PC-9 (cell line): ENCODE data around the gene CXorf58. TPM values are rescaled to one million over a fixed set of nuclear protein-coding genes. Genes with fewer than 3 reads are reported as not detected.

Experiments
- BruUV-seq: library from RNA; stranded (reverse); fragments of 400-500 nt; replicated peaks from 2 replicates; lab custom pipeline; 2021; lab: Mats Ljungman, UMichigan
- CTCF ChIA-PET: fragments of 300-600 bp; sonication (Branson Sonifier 250); formaldehyde crosslinking; loops from one replicate; lab custom pipeline; 2022; ENCODE audit warnings: antibody characterized with exemption; lab: Charles Lee
- POLR2A ChIA-PET: fragments of 300-600 bp; sonication (Branson Sonifier 250); formaldehyde crosslinking; loops from one replicate; lab custom pipeline; 2022; ENCODE audit warnings: antibody characterized with exemption; ENCODE audit not compliant: unreplicated experiment; lab: Charles Lee
- DNase-seq, 2 experiments: peaks; one replicate each; pipeline versions ENCODE4 v3.0.0 to v3.0.0-alpha.2; 2015 to 2022; ENCODE audit warnings: mixed read lengths in 1 of 2
- H2AFZ ChIP-seq: fragments of 200-600 bp; sonication (generic); 2 replicates; pipeline ENCODE4 v1.8.1; 2017; ENCODE audit warnings: antibody characterized with exemption
- H3F3A ChIP-seq: fragments of 200-600 bp; sonication (generic); 2 replicates; pipeline ENCODE4 v1.8.1; 2017; ENCODE audit warnings: antibody characterized with exemption, mild to moderate bottlenecking, low read depth; ENCODE audit not compliant: insufficient read depth
- H3K27ac ChIP-seq: fragments of 200-600 bp; sonication (generic); 2 replicates; pipeline ENCODE4 v1.6.1; 2016; ENCODE audit warnings: mixed run types
- H3K27me3 ChIP-seq: fragments of 200-600 bp; sonication (generic); 2 replicates; pipeline ENCODE4 v1.6.1; 2016; ENCODE audit warnings: low read depth, mixed run types; ENCODE audit not compliant: insufficient read depth
- H3K36me3 ChIP-seq: fragments of 200-600 bp; sonication (generic); 2 replicates; pipeline ENCODE4 v1.6.1; 2016; ENCODE audit warnings: low read depth, mixed run types
- H3K4me1 ChIP-seq: fragments of 200-600 bp; sonication (generic); replicated peaks from 2 replicates; pipeline ENCODE4 v1.6.1; 2016; ENCODE audit warnings: mixed run types; ENCODE audit not compliant: insufficient read depth
- H3K4me2 ChIP-seq: fragments of 200-600 bp; sonication (generic); 2 replicates; pipeline ENCODE4 v1.6.1; 2017; ENCODE audit warnings: mixed run types
- H3K4me3 ChIP-seq: fragments of 200-600 bp; sonication (generic); 2 replicates; pipeline ENCODE4 v1.6.1; 2016; ENCODE audit warnings: mixed run types
- H3K79me2 ChIP-seq: fragments of 200-600 bp; sonication (generic); 2 replicates; pipeline ENCODE4 v1.6.1; 2017; ENCODE audit warnings: low read depth, mixed run types
- H3K9me2 ChIP-seq: fragments of 200-600 bp; sonication (generic); 2 replicates; pipeline ENCODE4 v1.8.1; 2017; ENCODE audit warnings: mild to moderate bottlenecking; ENCODE audit not compliant: insufficient read depth
- H3K9me3 ChIP-seq: fragments of 200-600 bp; sonication (generic); 2 replicates; pipeline ENCODE4 v1.8.1; 2016; ENCODE audit warnings: low read depth; ENCODE audit not compliant: insufficient read depth
- H4K20me1 ChIP-seq: fragments of 200-600 bp; sonication (generic); 2 replicates; pipeline ENCODE4 v1.8.1; 2017; ENCODE audit not compliant: insufficient read depth
- EZH2 ChIP-seq: fragments of 200-600 bp; sonication (generic); IDR thresholded peaks from 2 replicates; pipeline ENCODE4 v1.8.0; 2017; ENCODE audit warnings: antibody characterized with exemption, low read depth
- intact Hi-C: fragments of 100-400 bp; cut with micrococcal nuclease; formaldehyde crosslinking; loops from one replicate; pipeline ENCODE4 v1.10.0; 2022; ENCODE audit not compliant: unreplicated experiment
- total RNA-seq: library from RNA; stranded (reverse); gene quantifications from 2 replicates; pipeline ENCODE4 v1.2.3, GENCODE V29; 2021
- TF ChIP-seq, protein P1 (sequence below): fragments of 200-600 bp; sonication (generic); conservative IDR thresholded peaks from 2 replicates; pipeline ENCODE4 v1.6.1; 2017; ENCODE audit warnings: mixed run types, antibody characterized with exemption, mild to moderate bottlenecking, moderate library complexity

CXorf58 gene
- total RNA-seq, 1 experiment from 2014 or later: 0.20 TPM

DNA sequence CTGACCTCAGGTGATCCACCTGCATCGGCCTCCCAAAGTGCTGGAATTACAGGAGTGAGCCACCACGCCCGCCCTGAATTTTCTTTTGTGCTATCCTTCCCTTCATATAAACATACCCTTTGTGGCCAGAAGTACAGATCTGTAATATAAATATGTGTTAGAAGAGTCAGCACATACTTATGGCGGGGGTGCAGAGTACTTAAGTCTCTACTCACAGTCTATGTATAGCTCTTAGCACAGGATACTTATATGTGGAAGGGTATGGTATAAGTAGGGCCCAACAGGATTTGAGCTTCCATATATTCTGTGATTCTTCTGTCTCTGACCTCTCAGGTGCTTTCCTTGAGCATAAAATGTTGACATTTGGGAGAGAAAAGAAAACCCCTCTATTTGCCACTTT is 18.2 kb downstream of the CXorf58 start:
- peaks cover 2% of the 10 kb centered on the region; the same call in 1 of the 2 replicates for H3K4me1 ChIP-seq
- ChIA-PET POLR2A (no interaction called here), CTCF (interaction anchor here (0.6 kb wide), 1 partner anchor 237 kb away, joined by 3 read pairs; no protein-coding TSS in a partner anchor)
- H3K27me3 ChIP-seq: no peaks in the 10 kb centered on the region
- H3K4me3 ChIP-seq: no peak overlapping the region
- H3K36me3 ChIP-seq: no peaks in the 10 kb centered on the region
- BruUV-seq: no TSS peak
- H2AFZ ChIP-seq: no peak overlapping the region
- no peak for TF ChIP-seq EZH2
- TF ChIP-seq, protein P1, sequence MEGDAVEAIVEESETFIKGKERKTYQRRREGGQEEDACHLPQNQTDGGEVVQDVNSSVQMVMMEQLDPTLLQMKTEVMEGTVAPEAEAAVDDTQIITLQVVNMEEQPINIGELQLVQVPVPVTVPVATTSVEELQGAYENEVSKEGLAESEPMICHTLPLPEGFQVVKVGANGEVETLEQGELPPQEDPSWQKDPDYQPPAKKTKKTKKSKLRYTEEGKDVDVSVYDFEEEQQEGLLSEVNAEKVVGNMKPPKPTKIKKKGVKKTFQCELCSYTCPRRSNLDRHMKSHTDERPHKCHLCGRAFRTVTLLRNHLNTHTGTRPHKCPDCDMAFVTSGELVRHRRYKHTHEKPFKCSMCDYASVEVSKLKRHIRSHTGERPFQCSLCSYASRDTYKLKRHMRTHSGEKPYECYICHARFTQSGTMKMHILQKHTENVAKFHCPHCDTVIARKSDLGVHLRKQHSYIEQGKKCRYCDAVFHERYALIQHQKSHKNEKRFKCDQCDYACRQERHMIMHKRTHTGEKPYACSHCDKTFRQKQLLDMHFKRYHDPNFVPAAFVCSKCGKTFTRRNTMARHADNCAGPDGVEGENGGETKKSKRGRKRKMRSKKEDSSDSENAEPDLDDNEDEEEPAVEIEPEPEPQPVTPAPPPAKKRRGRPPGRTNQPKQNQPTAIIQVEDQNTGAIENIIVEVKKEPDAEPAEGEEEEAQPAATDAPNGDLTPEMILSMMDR: no peak
- no peak overlapping the region for H3K4me2 ChIP-seq
- DNase-seq: no peak
- H3K79me2 ChIP-seq: no peaks in the 10 kb centered on the region
- H3K9me3 ChIP-seq: no peaks in the 10 kb centered on the region
- no peaks in the 10 kb centered on the region for H3F3A ChIP-seq
- H3K9me2 ChIP-seq: no peaks in the 10 kb centered on the region
- H4K20me1 ChIP-seq: no peaks in the 10 kb centered on the region
- H3K27ac ChIP-seq: no peak overlapping the region
- intact Hi-C loops: no loop called here

DNA sequence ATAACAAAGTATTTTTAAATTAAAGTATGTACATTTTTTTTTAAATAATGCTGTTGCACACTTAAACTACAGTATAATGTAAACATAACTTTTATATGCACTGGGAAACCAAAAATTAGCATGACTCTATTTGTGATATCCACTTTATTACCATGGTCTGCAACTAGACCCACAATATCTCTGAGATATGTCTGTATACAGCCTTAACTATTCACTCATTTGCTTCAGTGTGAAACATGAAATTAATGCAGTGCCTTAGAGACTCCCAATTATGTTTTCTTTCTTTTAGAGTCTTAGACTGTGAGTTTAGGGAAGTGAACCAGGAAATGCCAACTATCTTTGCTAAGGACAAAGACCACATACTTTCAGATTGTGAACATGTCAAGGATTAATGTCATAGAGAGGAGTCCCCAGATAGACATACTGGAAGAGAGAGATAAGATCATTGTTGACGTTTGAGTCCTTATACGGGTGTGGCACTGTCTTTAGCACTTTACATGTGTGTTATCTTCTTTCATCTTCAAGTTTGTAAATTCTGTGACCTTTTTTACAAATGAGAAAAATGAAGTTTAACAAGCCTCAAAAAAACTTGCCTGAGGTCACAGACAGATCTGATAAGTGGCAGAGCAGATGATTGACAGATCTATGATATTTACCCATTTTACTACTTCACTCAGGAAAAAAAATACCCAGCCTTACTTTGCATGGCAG is 23.2 kb downstream of the CXorf58 start:
- H3K4me3 ChIP-seq: no peak overlapping the region
- no peak overlapping the region for H2AFZ ChIP-seq
- POLR2A ChIA-PET: no interaction called here
- no peak overlapping the region for H3K4me2 ChIP-seq
- DNase-seq: no peak
- no peak for TF ChIP-seq EZH2
- TF ChIP-seq, protein P1: no peak
- CTCF ChIA-PET: no interaction called here
- no peaks in the 10 kb centered on the region for H3K27me3 ChIP-seq
- no peaks in the 10 kb centered on the region for H3K79me2 ChIP-seq
- H3F3A ChIP-seq: peaks cover 5% of the 10 kb centered on the region; the same call in 1 of the 2 replicates
- no peaks in the 10 kb centered on the region for H4K20me1 ChIP-seq
- intact Hi-C loops: no loop called here
- peaks cover 9% of the 10 kb centered on the region; the same call in 1 of the 2 replicates for H3K4me1 ChIP-seq
- no peaks in the 10 kb centered on the region for H3K36me3 ChIP-seq
- no TSS peak for BruUV-seq
- no peak overlapping the region for H3K27ac ChIP-seq
- no peaks in the 10 kb centered on the region for H3K9me2 ChIP-seq
- no peaks in the 10 kb centered on the region for H3K9me3 ChIP-seq

DNA sequence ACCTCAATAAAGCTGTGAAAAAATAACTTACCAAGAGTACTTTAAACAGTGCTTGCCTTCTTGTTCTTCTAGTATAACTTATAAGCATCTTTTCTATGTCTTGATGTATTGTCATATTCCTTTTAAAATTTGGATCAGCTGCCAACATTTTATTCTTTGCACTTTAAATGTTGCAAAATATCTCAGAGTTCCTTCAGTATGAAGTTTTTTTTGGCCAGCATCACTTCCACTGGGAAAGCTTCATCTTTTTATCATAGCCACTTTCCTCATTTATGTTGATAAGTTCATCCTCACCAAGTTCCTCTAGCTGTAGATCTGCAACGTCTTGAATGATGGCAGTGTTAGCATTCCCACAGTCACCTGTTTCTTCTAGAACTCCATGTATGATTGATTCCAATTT is 24.2 kb downstream of the CXorf58 start:
- peaks cover 9% of the 10 kb centered on the region; the same call in 1 of the 2 replicates for H3K4me1 ChIP-seq
- no TSS peak for BruUV-seq
- H3K4me3 ChIP-seq: no peak overlapping the region
- DNase-seq: no peak
- H3K9me3 ChIP-seq: no peaks in the 10 kb centered on the region
- peaks cover 5% of the 10 kb centered on the region; the same call in 1 of the 2 replicates for H3F3A ChIP-seq
- H3K9me2 ChIP-seq: no peaks in the 10 kb centered on the region
- H3K79me2 ChIP-seq: no peaks in the 10 kb centered on the region
- H2AFZ ChIP-seq: no peak overlapping the region
- POLR2A ChIA-PET: interaction anchor here (0.5 kb wide), 1 partner anchor 81 kb away, joined by 3 read pairs; no protein-coding TSS in a partner anchor
- intact Hi-C loops: no loop called here
- H3K27ac ChIP-seq: no peak overlapping the region
- TF ChIP-seq EZH2: no peak
- TF ChIP-seq, protein P1: no peak
- H3K4me2 ChIP-seq: no peak overlapping the region
- H4K20me1 ChIP-seq: no peaks in the 10 kb centered on the region
- CTCF ChIA-PET: no interaction called here
- H3K36me3 ChIP-seq: no peaks in the 10 kb centered on the region
- no peaks in the 10 kb centered on the region for H3K27me3 ChIP-seq
